ENCODE data around the gene APOBEC3A. TPM values are rescaled to one million over a fixed set of nuclear protein-coding genes. Genes with fewer than 3 reads are reported as not detected.

The APOBEC3A gene
- polyA plus RNA-seq, 1 donor (not counting 4 experiments of a cell fraction or from before 2014, with no cell fraction given), result 0.50 TPM

- Histone ChIP-seq H2AFZ (ENCODE audit: control insufficient read depth, low read length) (no peak overlapping the region), H3K9me1 (ENCODE audit: control insufficient read depth, extremely low read depth, insufficient read depth, low read length) (no peaks in the 10 kb centered on the region), H3K27ac (ENCODE audit: control insufficient read depth, insufficient read depth, low read length) (no peak overlapping the region), H3K9ac (ENCODE audit: control insufficient read depth, extremely low read depth, insufficient read depth, low read length) (no peak overlapping the region), H3K4me2 (ENCODE audit: control insufficient read depth, extremely low read depth, insufficient read depth, low read depth, low read length) (no peak overlapping the region), H3K9me3 (ENCODE audit: control insufficient read depth, low read depth, low read length) (peaks cover 2% of the 10 kb centered on the region), H3K36me3 (ENCODE audit: control insufficient read depth in 2 of 2, extremely low read depth in 1 of 2, insufficient read depth in 2 of 2, low read length in 2 of 2) (no peaks in the 10 kb centered on the region), H3K79me2 (ENCODE audit: control insufficient read depth, insufficient read depth, low read length) (no peaks in the 10 kb centered on the region), H4K20me1 (ENCODE audit: control insufficient read depth, extremely low read depth, insufficient read depth, low read length) (no peaks in the 10 kb centered on the region), H3K27me3 (ENCODE audit: control insufficient read depth, extremely low read depth, insufficient read depth, low read length) (no peaks in the 10 kb centered on the region), H3K4me3 (ENCODE audit: control insufficient read depth in 2 of 3, extremely low read depth in 1 of 3, insufficient read depth in 2 of 3, low read depth in 1 of 3, low read length in 3 of 3) (no peak overlapping the region), H3K4me1 (ENCODE audit: control insufficient read depth, extremely low read depth, insufficient read depth, low read length) (peaks cover 19% of the 10 kb centered on the region)
- FAIRE-seq (no peak), DNase-seq (ENCODE audit: low read depth, low spot score) (no peak)
- dilution Hi-C loops (cut with MboI; ENCODE audit: extremely low pct_ligation_motif_present, low sequenced_read_pairs), result no loop called here
- TF ChIP-seq CTCF (optimal IDR thresholded peaks at IDR 0.05 in 1 of 3, IDR thresholded peaks at IDR 0.05 in 1 of 3, conservative IDR thresholded peaks at IDR 0.05 in 1 of 3; ENCODE audit: extremely low read depth in 1 of 3, insufficient read depth in 2 of 3, low read length in 3 of 3) (no peak), EZH2 (IDR thresholded peaks at IDR 0.05; ENCODE audit: low read length) (no peak)
These were observed 29.2 kb downstream of the APOBEC3A start for GRCh38 chr22:38986629-38987028.

GRCh38 chr22:38987171-38987895, 29.9 kb downstream of the APOBEC3A start:
- FAIRE-seq, result peak; percentile 5
- no peaks in the 10 kb centered on the region for H3K9me1 ChIP-seq (ENCODE audit: control insufficient read depth, extremely low read depth, insufficient read depth, low read length)

More at GRCh38 chr22:38987171-38987895, 29.9 kb downstream of the APOBEC3A start:
- H3K27ac ChIP-seq (ENCODE audit: control insufficient read depth, insufficient read depth, low read length), result no peak overlapping the region
- H3K79me2 ChIP-seq (ENCODE audit: control insufficient read depth, insufficient read depth, low read length), result no peaks in the 10 kb centered on the region
- no peak overlapping the region for H3K4me3 ChIP-seq (ENCODE audit: control insufficient read depth in 2 of 3, extremely low read depth in 1 of 3, insufficient read depth in 2 of 3, low read depth in 1 of 3, low read length in 3 of 3)
- no peaks in the 10 kb centered on the region for H4K20me1 ChIP-seq (ENCODE audit: control insufficient read depth, extremely low read depth, insufficient read depth, low read length)
- DNase-seq (ENCODE audit: low read depth, low spot score), result no peak
- dilution Hi-C loops (cut with MboI; ENCODE audit: extremely low pct_ligation_motif_present, low sequenced_read_pairs), result no loop called here
- no peak overlapping the region for H3K4me2 ChIP-seq (ENCODE audit: control insufficient read depth, extremely low read depth, insufficient read depth, low read depth, low read length)
- peaks cover 2% of the 10 kb centered on the region for H3K9me3 ChIP-seq (ENCODE audit: control insufficient read depth, low read depth, low read length)
- H3K9ac ChIP-seq (ENCODE audit: control insufficient read depth, extremely low read depth, insufficient read depth, low read length), result no peak overlapping the region
- TF ChIP-seq EZH2 (IDR thresholded peaks at IDR 0.05; ENCODE audit: low read length) (no peak), CTCF (optimal IDR thresholded peaks at IDR 0.05 in 1 of 3, IDR thresholded peaks at IDR 0.05 in 1 of 3, conservative IDR thresholded peaks at IDR 0.05 in 1 of 3; ENCODE audit: extremely low read depth in 1 of 3, insufficient read depth in 2 of 3, low read length in 3 of 3) (no peak)
- peaks cover 13% of the 10 kb centered on the region for H3K4me1 ChIP-seq (ENCODE audit: control insufficient read depth, extremely low read depth, insufficient read depth, low read length)
- H3K36me3 ChIP-seq (ENCODE audit: control insufficient read depth in 2 of 2, extremely low read depth in 1 of 2, insufficient read depth in 2 of 2, low read length in 2 of 2), result no peaks in the 10 kb centered on the region
- H3K27me3 ChIP-seq (ENCODE audit: control insufficient read depth, extremely low read depth, insufficient read depth, low read length), result no peaks in the 10 kb centered on the region
- H2AFZ ChIP-seq (ENCODE audit: control insufficient read depth, low read length), result no peak overlapping the region

Data from keratinocyte (primary cell).